GM12801 (cell line): ENCODE results near the gene DLX4.

ENCODE experiments used
- CTCF ChIP-seq: IDR thresholded peaks from one replicate; pipeline ENCODE4 v1.5.1; 2011; ENCODE audit warnings: control low read depth; ENCODE audit not compliant: insufficient read length; ENCODE audit errors: extremely low read depth

DLX4 gene

GRCh38 chr17:49996495-49997300 is 27.7 kb downstream of the DLX4 start:
- no peak for TF ChIP-seq CTCF

- TF ChIP-seq CTCF = no peak
Measured at GRCh38 chr17:49997301-49997650, 28.3 kb downstream of the DLX4 start.

GRCh38 chr17:49997773-49998703 is 29.0 kb downstream of the DLX4 start:
- peak; percentile 10 for TF ChIP-seq CTCF

GRCh38 chr17:49998836-49999511 is 30.0 kb downstream of the DLX4 start:
- TF ChIP-seq CTCF = no peak

GRCh38 chr17:50003911-50004310 is 34.9 kb downstream of the DLX4 start:
- no peak for TF ChIP-seq CTCF

GRCh38 chr17:50009282-50009681 is 40.3 kb downstream of the DLX4 start:
- TF ChIP-seq CTCF = no peak

GRCh38 chr17:50013079-50013478 is 44.1 kb downstream of the DLX4 start:
- TF ChIP-seq CTCF = no peak
